ENCODE measurements around the gene U2AF2. TPM values are rescaled to one million over a fixed set of nuclear protein-coding genes. Genes with fewer than 3 reads are reported as not detected.

U2AF2 gene
- total RNA-seq, 1 donor from 2014 or later: 165 TPM

DNA sequence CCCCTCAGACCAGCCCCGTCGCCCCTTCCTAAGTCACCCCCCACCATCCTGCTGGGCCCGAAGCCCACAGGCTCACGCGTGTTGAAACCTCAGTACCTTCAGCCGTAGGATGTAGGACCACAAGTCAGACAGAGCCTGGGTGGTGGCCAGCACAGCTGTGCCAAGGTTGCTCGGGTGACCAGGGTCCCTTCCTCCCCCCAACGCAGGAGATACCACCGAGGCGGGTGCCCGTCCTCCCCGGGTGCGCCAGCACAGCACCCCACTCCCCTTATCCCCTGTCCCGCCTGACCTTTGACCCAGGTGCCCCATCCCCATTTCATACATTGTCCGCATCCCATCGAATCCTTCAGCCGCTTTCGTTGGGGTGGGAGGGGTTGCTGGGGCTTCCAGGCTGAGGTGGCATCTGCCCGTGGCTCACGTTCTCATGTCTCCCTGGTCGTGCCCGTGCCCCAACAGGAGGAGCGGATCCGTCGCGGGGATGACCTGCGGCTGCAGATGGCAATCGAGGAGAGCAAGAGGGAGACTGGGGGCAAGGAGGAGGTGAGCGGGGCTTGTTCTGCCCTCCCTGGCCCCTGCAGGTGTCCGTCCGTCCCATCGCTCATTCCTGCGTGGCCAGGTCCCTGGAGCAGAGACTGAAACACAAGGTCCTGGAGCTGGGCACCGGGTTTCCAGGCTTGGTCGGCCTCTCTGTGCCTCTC, 34.7 kb downstream of the U2AF2 start:
- no peak for DNase-seq (ENCODE audit: low read depth, low spot score)

DNA sequence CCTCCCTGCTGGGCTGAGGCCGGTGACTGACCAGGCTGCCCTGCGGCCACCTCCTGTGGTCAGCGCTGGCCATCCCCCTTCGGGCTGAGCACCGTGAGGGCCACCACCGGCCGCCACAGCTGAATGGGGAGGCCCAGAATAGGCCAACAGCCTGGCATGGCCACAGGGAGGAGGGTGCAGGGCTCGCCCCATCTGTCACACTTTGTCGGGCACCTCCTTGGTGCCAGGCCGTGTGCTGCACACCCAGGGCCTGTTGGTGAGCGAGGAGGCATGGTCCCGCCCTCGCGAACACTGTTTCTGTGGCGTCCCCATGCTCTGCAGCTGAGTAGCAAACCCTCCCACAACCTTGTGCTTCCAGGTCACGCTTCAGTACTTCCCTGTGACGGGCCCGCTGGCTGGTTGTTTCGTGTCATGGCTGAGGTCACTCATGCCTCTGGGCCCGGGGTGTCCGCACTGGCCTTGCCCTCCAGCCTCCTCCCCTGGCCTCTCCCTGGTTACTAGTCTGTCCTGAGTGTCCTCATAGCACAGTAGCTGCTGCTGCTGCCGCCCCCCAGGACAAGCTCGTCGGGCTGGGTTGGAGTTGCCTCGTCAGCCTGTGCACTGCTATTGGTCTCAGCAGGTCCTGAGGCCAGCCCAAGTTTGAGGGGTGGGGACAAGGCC, 35.4 kb downstream of the U2AF2 start:
- no peak for DNase-seq (ENCODE audit: low read depth, low spot score)

DNA sequence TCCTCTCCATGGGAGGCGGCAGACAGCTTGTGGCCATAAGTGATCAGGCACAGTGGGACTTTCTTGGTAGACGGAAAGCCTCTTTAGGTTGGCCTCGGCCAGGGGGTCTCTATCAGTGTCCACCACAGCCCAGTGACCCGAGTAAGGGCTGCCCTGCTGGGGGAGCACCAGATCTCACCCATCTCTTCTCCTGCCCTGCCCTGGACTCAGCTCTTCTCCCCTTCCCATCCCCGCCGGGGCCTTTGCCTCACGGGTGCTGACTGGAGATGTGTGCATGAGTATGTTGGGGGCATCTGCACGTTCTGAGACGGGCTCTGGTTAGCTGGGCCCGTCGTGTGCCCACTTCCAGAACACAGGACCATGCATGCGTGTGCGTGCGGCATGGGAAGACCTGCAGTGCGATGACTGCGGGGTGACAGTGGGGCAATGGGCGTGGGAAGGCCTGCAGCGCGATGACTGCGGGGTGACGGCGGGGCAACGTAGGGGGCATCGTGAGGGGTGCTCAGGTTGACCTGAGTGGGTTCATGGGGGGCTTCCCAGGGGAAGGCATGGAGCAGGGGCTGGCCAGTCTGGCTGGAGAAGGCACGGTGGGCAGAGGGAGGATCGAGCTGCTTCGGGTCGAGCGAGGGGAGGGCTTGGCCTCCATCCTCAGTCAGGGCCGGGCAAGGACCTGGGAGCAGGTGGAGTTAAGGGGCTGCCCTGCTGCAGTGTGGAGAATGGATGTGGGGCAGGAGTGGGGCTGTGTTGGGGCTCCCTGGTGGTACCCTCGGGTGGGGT, 36.1 kb downstream of the U2AF2 start:
- no peak for DNase-seq (ENCODE audit: low read depth, low spot score)

DNA sequence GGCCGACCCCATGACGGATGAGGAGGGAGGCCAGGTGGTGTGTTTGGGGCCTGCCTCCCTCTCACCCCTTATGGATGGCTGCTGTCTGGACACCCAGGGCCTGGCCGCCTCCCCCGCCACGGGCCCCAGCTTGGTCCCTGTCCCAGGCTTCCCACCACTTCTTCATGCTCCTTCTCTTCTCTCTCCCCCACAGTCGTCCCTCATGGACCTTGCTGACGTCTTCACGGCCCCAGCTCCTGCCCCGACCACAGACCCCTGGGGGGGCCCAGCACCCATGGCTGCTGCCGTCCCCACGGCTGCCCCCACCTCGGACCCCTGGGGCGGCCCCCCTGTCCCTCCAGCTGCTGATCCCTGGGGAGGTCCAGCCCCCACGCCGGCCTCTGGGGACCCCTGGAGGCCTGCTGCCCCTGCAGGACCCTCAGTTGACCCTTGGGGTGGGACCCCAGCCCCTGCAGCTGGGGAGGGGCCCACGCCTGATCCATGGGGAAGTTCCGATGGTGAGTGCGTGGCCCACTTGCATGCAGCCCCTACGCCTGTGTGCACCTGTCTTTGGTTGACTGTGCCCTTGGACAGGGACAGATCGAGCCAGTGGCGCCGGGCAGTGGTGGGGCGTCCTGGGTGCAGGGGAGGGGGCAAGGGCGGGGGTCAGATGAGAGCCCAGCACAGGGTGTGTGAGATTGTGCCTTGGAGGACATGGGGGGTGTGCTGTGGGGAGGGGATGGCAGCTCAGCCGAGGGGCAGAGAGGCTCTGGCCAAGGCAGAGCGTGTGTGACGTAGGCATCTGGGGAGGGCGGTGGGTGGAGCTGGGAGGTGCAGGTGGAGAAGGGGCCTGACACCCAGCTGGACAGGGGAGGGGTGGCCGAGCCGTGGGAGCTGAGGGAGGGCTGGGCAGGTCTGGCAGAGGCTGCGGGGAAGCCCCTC, 37.0 kb downstream of the U2AF2 start:
- no peak for DNase-seq (ENCODE audit: low read depth, low spot score)

DNA sequence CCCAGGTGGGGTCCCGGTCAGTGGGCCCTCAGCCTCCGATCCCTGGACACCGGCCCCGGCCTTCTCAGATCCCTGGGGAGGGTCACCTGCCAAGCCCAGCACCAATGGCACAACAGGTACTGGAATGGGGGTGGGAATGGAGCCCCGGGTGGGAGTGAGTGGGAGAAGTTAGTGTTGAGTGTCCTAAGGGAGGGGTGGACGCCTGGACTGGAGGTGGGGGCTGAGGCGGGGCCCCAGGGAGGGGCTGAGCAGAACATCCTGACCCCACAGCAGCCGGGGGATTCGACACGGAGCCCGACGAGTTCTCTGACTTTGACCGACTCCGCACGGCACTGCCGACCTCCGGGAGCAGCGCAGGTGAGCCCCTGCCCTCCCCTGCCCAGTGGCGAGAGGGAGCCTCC, 37.8 kb downstream of the U2AF2 start:
- no peak for DNase-seq (ENCODE audit: low read depth, low spot score)

DNA sequence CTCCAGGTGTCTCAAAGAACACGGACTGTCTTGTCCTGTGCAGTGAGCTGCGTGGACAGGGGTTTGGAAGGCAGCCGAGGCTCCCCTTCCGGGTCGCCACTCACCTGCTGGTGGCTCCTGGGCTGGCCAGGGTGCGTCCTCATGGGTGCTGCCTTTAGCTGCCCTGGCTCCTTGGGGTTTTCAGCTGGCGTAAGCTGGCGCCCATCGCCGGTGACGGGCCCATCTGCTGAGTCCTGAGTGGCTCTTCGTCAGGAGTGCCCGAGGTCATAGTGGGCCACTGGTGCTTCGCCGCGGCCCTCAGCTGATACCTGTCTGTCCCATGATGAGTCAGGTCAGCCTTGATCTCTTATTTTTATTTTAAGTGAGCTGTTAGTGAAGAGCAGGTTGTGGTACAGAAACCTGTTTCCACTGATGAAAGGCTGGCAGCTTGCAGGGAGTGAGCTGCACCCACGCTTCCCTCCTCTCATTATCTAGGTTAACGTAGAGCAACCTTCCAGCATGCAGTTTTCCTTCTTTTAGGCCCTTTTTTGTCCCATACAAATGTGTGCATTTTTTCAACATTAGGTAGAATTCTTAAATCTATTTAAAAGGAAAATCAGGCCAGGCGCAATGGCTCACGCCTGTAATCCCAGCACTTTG, 38.6 kb downstream of the U2AF2 start:
- no peak for DNase-seq (ENCODE audit: low read depth, low spot score)

DNA sequence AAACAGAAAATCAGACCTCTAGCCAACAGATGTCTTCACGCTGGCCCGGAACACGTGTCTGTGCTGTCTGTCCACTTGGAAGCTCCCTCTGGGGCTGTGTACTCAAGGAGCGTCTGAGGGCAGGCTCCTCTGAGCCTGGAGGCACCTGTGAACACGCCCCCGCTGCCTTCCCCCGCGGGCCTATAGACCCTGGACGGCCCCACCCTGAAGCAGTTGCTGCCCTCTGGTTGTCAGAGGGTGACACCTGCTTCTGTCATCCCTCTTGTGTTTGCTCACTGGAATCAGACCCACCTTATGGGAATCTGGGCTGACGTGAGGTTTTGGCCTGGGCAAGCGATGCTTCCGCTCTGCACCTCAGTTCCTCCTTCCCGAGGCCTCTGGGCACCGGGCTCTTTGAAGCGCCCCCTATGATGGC, 39.4 kb downstream of the U2AF2 start:
- no peak for DNase-seq (ENCODE audit: low read depth, low spot score)

DNA sequence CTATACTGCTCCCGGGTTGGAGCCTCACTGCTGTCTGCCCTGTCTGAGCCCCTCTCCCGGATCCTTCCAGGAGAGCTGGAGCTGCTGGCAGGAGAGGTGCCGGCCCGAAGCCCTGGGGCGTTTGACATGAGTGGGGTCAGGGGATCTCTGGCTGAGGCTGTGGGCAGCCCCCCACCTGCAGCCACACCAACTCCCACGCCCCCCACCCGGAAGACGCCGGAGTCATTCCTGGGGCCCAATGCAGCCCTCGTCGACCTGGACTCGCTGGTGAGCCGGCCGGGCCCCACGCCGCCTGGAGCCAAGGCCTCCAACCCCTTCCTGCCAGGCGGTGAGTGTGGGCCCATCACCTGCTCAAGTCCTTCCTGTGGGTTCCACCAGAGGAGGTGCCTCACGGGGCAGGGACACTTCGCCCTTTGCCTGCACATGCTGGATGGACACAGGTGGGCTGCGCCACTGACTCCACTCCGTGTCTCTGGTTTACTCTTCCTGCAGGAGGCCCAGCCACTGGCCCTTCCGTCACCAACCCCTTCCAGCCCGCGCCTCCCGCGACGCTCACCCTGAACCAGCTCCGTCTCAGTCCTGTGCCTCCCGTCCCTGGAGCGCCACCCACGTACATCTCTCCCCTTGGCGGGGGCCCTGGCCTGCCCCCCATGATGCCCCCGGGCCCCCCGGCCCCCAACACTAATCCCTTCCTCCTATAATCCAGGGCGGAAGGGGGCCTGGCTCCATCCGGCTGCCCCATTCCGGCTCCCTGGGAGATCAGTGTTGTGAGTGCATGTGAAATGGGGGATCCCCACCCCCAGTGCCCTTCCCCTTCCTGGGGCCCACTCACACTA, 40.0 kb downstream of the U2AF2 start:
- no peak for DNase-seq (ENCODE audit: low read depth, low spot score)

DNA sequence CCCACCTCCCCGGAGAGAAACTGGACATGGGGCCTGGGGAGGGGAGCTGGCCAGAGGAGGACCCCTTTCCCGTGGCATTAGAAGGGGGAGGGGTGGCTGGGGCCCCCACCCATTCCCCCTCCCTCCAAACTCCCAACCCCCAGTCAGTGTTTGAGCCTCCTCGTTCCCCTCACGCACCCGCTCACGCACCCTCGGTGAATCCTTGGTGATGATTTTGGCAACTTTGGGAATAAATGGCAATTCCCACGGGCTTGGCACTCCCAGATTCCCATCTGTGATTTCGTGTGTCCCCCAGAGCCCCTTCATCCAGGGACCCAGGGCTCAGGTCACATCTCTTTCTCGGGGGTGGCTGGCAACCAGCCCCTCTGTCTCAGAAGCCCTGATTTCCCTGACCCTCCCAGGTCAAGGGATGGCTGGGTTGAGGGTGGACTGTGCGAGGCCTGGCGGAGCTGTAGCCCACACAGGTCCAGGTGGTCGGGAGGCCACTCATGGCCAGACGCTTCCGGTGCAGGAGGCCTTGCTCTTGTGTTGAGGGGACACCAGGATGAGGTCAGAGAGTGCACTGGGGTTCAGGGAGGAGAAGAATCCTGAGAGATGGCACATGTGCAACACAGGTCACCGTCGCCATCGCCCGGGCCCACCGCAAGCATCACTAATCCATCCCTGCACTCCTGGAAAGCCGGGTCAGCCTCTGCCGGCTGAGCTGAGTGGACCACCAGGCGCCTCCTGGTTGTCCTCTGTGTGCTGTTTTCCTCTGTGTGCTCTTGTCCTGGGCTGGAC, 40.9 kb downstream of the U2AF2 start:
- DNase-seq (ENCODE audit: low read depth, low spot score): no peak

DNA sequence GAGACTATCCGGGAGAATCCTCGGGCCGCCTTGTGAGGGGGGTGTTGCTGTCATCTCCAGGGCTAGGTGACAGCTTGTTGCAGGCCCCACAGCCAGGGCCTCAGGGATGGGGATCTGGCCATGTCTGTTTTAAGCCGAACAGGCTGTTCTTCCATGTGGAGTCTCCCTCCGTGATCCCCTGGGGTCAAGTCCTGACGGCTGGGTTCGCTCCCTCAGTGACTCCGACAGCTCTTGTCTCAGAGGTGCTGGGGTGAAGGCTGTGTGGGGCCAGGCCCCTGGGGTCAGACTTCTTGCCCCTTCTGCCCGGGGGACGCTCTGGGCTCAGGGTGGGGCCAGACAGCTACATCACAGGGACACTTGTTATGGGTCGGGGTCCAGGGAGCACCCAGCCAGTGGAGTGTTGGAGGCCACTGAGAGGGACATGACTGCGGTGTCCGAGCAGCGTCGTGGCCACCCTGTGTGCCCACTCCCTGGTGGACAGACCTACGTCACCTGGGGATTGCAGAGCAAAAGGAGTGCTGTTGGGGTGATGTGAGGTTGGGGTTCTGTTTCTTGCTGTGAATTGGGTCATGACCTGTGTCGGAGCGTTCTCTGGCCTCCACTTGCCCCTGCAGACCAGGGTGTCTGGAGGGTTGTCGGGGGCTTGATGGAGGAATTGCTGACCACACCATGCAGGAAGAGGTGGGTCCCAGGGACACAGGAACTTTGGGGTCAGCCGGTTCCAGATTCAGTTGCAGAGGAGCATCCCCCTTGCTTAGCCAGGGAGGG, 41.6 kb downstream of the U2AF2 start:
- DNase-seq (ENCODE audit: low read depth, low spot score): no peak

DNA sequence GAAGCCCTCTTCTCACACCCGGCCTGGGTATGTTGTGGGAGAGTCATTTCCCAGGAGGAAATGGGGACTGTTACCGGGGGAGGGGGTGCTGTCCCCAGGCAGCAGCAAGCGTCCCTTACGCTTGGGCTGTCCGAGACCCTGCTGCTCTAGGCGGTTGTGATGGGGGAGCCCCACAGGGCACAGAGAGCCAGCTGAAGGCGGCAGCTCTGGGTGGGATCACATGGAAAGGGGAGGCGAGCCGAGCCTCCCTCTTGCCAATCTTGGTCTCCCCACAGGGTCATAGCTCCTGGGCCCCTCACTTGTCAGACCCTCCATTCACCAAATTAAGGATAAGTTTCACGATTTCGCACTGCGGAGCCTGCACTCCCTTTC, 42.2 kb downstream of the U2AF2 start:
- no peak for DNase-seq (ENCODE audit: low read depth, low spot score)

DNA sequence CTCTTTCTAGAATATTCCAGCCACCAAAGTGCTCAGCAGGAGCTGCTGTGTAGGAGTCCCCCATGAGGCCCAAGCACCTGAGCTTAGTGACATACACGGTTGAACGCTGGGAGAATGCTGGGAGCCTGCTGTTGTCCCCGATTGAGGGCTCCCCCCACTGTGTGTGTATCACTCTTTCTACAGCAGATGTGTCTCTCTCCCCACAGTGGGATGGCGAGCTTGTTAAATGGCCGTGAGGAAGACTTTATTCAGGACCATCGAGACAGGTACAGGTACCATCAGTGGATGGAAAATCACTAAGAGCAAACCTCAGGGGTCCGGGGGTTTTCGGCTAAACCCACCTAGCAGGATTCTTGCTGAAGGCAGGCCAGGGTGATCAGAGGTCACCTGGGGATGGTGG, 42.9 kb downstream of the U2AF2 start:
- no peak for DNase-seq (ENCODE audit: low read depth, low spot score)

DNA sequence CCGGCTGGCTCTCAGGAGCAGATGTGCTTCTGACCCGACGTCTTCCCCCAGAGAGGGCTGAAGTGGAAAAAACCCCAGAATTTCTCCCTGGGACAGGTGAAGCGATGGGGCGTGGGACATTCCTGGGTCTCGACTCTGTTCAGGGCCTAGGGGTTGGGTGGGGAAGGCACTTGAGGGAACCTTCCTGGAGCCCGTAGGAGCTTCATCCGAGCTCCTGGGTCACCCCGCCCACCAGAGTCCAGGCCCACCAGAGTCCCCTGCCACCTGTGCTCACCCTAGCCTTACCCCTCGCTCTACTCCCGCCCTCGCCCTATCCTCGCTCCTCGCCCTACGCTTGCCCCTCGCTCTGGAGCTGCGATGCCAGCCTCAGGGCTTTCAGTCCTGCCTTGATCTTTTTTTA, 43.4 kb downstream of the U2AF2 start:
- DNase-seq (ENCODE audit: low read depth, low spot score): no peak

DNA sequence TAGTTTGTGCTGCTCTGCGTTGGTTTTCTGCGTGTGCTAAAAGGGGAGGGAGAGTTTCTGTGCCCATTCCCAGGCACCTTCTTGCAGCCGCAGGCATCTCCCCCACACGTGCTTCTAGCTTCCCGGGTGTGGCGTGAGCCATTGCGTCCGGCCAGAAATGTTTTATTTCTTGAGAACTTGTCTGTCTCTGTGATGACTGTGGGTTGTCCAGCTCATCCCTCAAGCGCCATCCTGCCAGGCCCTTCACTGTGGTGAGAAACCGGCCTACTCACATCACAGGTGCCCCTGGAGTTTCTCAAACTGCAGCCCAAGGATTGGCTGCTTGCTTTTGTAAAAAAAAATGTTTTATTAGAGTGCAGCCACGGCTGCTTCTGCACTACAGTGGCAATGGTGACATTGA, 44.4 kb downstream of the U2AF2 start:
- no peak for DNase-seq (ENCODE audit: low read depth, low spot score)

DNA sequence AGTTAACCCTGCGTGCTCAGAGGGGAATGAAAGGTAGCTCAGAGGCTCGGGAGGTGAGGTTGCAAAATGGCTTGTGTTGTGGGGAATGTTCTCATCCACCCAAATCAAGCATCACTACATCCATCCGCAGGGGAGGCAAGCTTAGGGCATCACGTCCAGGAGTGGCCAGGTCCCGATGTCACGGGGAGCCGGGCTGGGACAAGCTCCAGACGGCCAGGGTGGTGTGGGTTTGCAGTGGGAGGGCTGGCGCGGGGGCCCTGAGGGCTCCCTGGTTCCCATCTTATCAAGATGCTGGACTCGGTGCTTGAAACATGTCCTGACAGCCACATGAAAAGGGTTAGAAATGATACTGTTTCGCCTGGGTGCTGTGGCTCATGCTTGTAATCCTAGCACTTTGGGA, 46.0 kb downstream of the U2AF2 start:
- no peak for DNase-seq (ENCODE audit: low read depth, low spot score)

DNA sequence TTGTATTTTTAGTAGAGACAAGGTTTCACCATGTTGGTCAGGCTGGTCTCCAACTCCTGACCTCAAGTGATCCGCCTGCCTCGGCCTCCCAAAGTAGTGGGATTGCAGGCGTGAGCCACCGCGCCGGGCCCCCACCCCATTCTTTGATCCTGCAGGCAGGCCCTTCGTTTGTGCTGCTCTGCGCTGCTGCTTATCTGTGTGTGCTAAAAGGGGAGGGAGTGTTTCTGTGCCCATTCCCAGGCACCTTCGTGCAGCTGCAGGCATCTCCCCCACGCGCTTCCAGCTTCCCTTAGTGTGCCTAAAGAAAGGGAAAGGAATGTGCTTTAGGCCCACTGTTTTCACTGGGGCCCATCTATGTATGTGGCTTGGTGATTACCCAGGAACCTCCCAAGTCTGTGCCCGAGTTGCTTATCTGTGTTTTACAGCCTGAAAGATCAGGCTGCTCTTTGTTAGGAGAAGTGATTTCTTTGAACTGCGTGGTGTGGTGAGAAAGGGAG, 47.3 kb downstream of the U2AF2 start:
- DNase-seq (ENCODE audit: low read depth, low spot score): no peak

DNA sequence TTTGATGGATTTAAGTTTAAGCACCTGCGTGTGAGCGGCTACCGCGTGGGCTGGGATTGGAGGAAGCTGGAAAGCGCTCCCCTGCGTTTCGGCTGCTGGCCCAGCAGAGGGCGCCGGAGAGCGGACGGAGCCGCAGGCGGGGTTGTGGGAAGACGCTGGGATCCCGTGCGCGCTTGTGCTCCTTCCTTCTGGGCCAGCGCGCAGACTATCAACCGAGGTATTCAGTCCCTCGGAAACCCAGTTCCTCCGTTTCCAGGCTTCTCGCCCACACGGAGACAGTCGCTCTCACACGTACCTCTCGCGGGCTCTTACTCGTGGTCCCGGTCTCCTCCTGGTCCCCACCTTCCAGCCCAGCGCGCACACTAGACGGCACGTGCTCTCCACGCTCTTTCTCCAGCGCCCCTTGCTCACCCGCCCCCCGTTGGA, 49.0 kb downstream of the U2AF2 start:
- no peak for DNase-seq (ENCODE audit: low read depth, low spot score)

DNA sequence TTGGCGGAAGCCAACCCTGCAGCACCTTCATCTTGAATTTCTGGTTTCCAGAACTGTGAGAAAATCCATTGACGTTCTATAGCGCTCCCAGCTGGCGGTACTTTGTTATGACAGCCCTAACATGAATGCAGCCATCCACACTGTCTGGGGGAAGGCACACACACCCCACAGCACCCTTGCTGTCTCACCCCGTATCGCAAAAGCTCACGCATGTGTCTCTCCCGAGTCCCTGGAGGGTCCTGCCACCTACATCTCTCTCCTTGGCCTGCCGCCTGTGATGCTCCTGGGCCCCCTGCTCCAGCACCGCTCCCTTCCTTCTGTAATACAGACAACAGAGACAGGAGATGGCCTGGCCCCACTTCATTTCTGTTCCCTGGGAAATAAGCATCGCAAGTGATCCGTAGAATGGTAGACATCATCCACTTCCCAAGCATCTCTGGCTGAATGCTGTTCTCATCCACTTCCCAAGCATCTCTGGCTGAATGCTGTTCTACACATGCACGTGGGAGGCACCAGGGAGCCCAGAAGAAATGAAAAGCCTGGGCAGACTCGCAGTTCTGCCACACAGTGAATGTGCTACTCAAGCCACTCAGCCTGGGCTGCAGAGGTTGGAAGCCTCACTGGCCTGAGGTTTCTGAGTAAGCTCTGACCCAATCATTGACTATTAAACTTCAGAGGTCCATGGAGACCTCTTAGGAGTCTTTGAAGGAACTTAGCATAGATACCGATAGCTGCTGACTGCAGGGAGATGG, 49.8 kb downstream of the U2AF2 start:
- DNase-seq (ENCODE audit: low read depth, low spot score): no peak
